ENCODE measurements around the gene SPATS2L.

- TF ChIP-seq TGIF2 (CRISPR knock-in tag; IDR thresholded peaks at IDR 0.05) (no peak), ARNTL (CRISPR knock-in tag; IDR thresholded peaks at IDR 0.05) (no peak), EP300 (IDR thresholded peaks at IDR 0.05; ENCODE audit: low read depth in 2 of 2, low read length in 2 of 2) (no peak), EP300 (CRISPR knock-in tag; IDR thresholded peaks at IDR 0.05; ENCODE audit: borderline replicate concordance) (no peak), NFAT5 (CRISPR knock-in tag; IDR thresholded peaks at IDR 0.05) (no peak), ZNF558 (CRISPR knock-in tag; IDR thresholded peaks at IDR 0.05; ENCODE audit: borderline replicate concordance) (no peak), ZBTB20 (CRISPR knock-in tag; IDR thresholded peaks at IDR 0.05; ENCODE audit: borderline replicate concordance, low read depth) (no peak)
These were observed 30.0 kb upstream of the SPATS2L start for GRCh38 chr2:200276472-200276871.
